HEK293 (cell line): Measurements from ENCODE around the gene C19orf53.

Source experiments
- CTCF ChIA-PET: fragments of 350-600 bp; formaldehyde crosslinking; extraction: SDS; loops from one replicate; lab custom pipeline; 2021; ENCODE audit warnings: antibody characterized with exemption; lab: Yijun Ruan, JAX
- POLR2A ChIA-PET: fragments of 300-600 bp; formaldehyde crosslinking; extraction: SDS; loops from one replicate; lab custom pipeline; 2020; ENCODE audit warnings: antibody characterized with exemption, inconsistent platforms; lab: Yijun Ruan, JAX
- H3K27ac ChIP-seq: fragments of 200-500 bp; sonication (Bioruptor generic); 2 replicates; pipeline ENCODE4 v1.5.1; 2014; ENCODE audit warnings: low read depth, low read length, control low read depth, inconsistent platforms; ENCODE audit errors: extremely low read depth
- H3K36me3 ChIP-seq, 2 experiments: fragments of 200-500 bp in 1 of 2; sonication (Bioruptor generic) in 1 of 2; 1 replicate in 1 of 2; 2 replicates in 1 of 2; pipeline ENCODE4 v1.5.1; 2014 to 2017; ENCODE audit warnings: inconsistent platforms in 2 of 2, low read length in 2 of 2; ENCODE audit not compliant: control insufficient read depth in 2 of 2, insufficient read depth in 1 of 2
- H3K4me1 ChIP-seq: fragments of 200-500 bp; sonication (Bioruptor generic); 2 replicates; pipeline ENCODE4 v1.5.1; 2014; ENCODE audit warnings: mild to moderate bottlenecking, low read length, inconsistent platforms; ENCODE audit not compliant: control insufficient read depth, insufficient read depth
- H3K4me3 ChIP-seq: 2 replicates; pipeline ENCODE4 v1.5.1; 2011; ENCODE audit warnings: low read depth, mild to moderate bottlenecking, control low read depth, low read length, moderate library complexity
- H3K9me3 ChIP-seq: fragments of 200-500 bp; sonication (Bioruptor generic); 2 replicates; pipeline ENCODE4 v1.5.1; 2014; ENCODE audit warnings: low read depth, low read length, inconsistent platforms; ENCODE audit not compliant: control insufficient read depth, insufficient read depth
- EGR2 ChIP-seq: fragments of 450-650 bp; formaldehyde crosslinking; IDR thresholded peaks from 2 replicates; pipeline ENCODE4 v1.5.1; 2016; ENCODE audit warnings: low read depth, missing biosample characterization, missing genetic modification characterization
- GLI2 ChIP-seq: fragments of 450-650 bp; formaldehyde crosslinking; IDR thresholded peaks from 2 replicates; pipeline ENCODE4; 2017; ENCODE audit warnings: missing biosample characterization, missing genetic modification characterization, low read depth, borderline replicate concordance
- SCRT2 ChIP-seq: fragments of 450-650 bp; formaldehyde crosslinking; IDR thresholded peaks from 2 replicates; pipeline ENCODE4 v1.5.1; 2016; ENCODE audit warnings: missing biosample characterization, missing genetic modification characterization
- YY2 ChIP-seq: fragments of 450-650 bp; formaldehyde crosslinking; IDR thresholded peaks from 2 replicates; pipeline ENCODE4 v1.5.1; 2016; ENCODE audit warnings: missing biosample characterization, missing genetic modification characterization
- ZBTB21 ChIP-seq: fragments of 450-650 bp; formaldehyde crosslinking; IDR thresholded peaks from 2 replicates; pipeline ENCODE4 v1.5.1; 2017; ENCODE audit warnings: missing biosample characterization, missing genetic modification characterization
- ZFHX2 ChIP-seq: fragments of 450-650 bp; formaldehyde crosslinking; conservative IDR thresholded peaks from 2 replicates; pipeline ENCODE4 v1.5.1; 2016; ENCODE audit warnings: missing biosample characterization, missing genetic modification characterization
- ZNF121 ChIP-seq: fragments of 450-650 bp; formaldehyde crosslinking; IDR thresholded peaks from 2 replicates; pipeline ENCODE4 v1.5.1; 2016; ENCODE audit warnings: missing biosample characterization, missing genetic modification characterization
- ZNF138 ChIP-seq: fragments of 450-650 bp; formaldehyde crosslinking; IDR thresholded peaks from 2 replicates; pipeline ENCODE4 v1.5.1; 2016; ENCODE audit warnings: missing biosample characterization, missing genetic modification characterization, borderline replicate concordance
- ZNF16 ChIP-seq: fragments of 450-650 bp; formaldehyde crosslinking; IDR thresholded peaks from 2 replicates; pipeline ENCODE4 v1.5.1; 2016; ENCODE audit warnings: low read depth, missing biosample characterization, missing genetic modification characterization
- ZNF175 ChIP-seq: fragments of 450-650 bp; formaldehyde crosslinking; IDR thresholded peaks from 2 replicates; pipeline ENCODE4 v1.5.1; 2016; ENCODE audit warnings: missing biosample characterization, missing genetic modification characterization
- ZNF341 ChIP-seq: fragments of 450-650 bp; formaldehyde crosslinking; IDR thresholded peaks from 2 replicates; pipeline ENCODE4; 2016; ENCODE audit warnings: low read depth, missing biosample characterization, missing genetic modification characterization
- ZNF404 ChIP-seq: fragments of 450-650 bp; formaldehyde crosslinking; IDR thresholded peaks from 2 replicates; pipeline ENCODE4 v1.5.1; 2017; ENCODE audit warnings: missing biosample characterization, missing genetic modification characterization
- ZNF473 ChIP-seq: fragments of 450-650 bp; formaldehyde crosslinking; IDR thresholded peaks from 2 replicates; pipeline ENCODE4 v1.5.1; 2017; ENCODE audit warnings: missing biosample characterization, missing genetic modification characterization
- ZNF624 ChIP-seq: fragments of 450-650 bp; formaldehyde crosslinking; IDR thresholded peaks from 2 replicates; pipeline ENCODE4 v1.5.1; 2017; ENCODE audit warnings: missing biosample characterization, missing genetic modification characterization
- ZNF76 ChIP-seq: fragments of 450-650 bp; formaldehyde crosslinking; IDR thresholded peaks from 2 replicates; pipeline ENCODE4; 2016; ENCODE audit warnings: low read depth, missing biosample characterization, missing genetic modification characterization, borderline replicate concordance
- ZSCAN30 ChIP-seq: fragments of 450-650 bp; IDR thresholded peaks from 2 replicates; pipeline ENCODE4 v1.5.1; 2018; ENCODE audit warnings: missing biosample characterization, mild to moderate bottlenecking, missing genetic modification characterization, moderate library complexity
- TF ChIP-seq, protein P1 (sequence below): fragments of 450-650 bp; formaldehyde crosslinking; IDR thresholded peaks from 2 replicates; pipeline ENCODE4 v1.5.1; 2017; ENCODE audit warnings: missing biosample characterization, missing genetic modification characterization
- TF ChIP-seq, protein P2 (sequence below): fragments of 450-650 bp; formaldehyde crosslinking; IDR thresholded peaks from 2 replicates; pipeline ENCODE4 v1.5.1; 2016; ENCODE audit warnings: missing biosample characterization, missing genetic modification characterization
- TF ChIP-seq, protein P3 (sequence below): fragments of 450-650 bp; formaldehyde crosslinking; IDR thresholded peaks from 2 replicates; pipeline ENCODE4 v1.5.1; 2016; ENCODE audit warnings: missing biosample characterization, missing genetic modification characterization
- TF ChIP-seq, protein P4 (sequence below): fragments of 450-650 bp; formaldehyde crosslinking; IDR thresholded peaks from 2 replicates; pipeline ENCODE4 v1.5.1; 2016; ENCODE audit warnings: missing biosample characterization, missing genetic modification characterization
- TF ChIP-seq, protein P5 (sequence below): fragments of 450-650 bp; formaldehyde crosslinking; IDR thresholded peaks from 2 replicates; pipeline ENCODE4 v1.5.1; 2016; ENCODE audit warnings: missing biosample characterization, missing genetic modification characterization, borderline replicate concordance
- TF ChIP-seq, protein P6 (sequence below): fragments of 450-650 bp; formaldehyde crosslinking; IDR thresholded peaks from 2 replicates; pipeline ENCODE4 v1.5.1; 2016; ENCODE audit warnings: missing biosample characterization, missing genetic modification characterization

C19orf53 gene

DNA sequence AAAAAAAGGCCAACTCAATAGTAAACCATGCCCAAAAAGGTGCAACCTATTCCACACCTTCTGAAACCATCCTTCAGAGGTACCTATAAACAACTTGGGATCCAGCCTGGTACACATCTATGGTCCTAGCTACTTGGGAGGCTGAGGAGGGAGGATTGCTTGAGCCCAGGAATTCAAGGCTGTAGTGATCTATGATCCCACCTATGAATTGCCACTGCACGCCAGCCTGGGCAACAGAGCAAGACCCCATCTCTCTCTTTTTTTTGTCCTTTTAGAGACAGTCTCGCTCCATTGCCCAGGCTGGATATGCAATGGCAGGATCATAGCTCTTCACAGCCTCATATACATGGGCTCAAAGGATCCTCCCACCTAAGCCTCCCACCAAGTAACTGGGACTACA lies 47.0 kb downstream of the C19orf53 start:
- Histone ChIP-seq H3K27ac (no peak overlapping the region), H3K9me3 (no peaks in the 10 kb centered on the region), H3K36me3 (peaks cover 0 to 26% of the 10 kb centered on the region in 2 experiments; a peak in 2 of 3 replicates), H3K4me1 (no peaks in the 10 kb centered on the region), H3K4me3 (no peak overlapping the region)
- TF ChIP-seq, protein P1, sequence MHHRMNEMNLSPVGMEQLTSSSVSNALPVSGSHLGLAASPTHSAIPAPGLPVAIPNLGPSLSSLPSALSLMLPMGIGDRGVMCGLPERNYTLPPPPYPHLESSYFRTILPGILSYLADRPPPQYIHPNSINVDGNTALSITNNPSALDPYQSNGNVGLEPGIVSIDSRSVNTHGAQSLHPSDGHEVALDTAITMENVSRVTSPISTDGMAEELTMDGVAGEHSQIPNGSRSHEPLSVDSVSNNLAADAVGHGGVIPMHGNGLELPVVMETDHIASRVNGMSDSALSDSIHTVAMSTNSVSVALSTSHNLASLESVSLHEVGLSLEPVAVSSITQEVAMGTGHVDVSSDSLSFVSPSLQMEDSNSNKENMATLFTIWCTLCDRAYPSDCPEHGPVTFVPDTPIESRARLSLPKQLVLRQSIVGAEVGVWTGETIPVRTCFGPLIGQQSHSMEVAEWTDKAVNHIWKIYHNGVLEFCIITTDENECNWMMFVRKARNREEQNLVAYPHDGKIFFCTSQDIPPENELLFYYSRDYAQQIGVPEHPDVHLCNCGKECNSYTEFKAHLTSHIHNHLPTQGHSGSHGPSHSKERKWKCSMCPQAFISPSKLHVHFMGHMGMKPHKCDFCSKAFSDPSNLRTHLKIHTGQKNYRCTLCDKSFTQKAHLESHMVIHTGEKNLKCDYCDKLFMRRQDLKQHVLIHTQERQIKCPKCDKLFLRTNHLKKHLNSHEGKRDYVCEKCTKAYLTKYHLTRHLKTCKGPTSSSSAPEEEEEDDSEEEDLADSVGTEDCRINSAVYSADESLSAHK = no peak
- TF ChIP-seq ZNF341 (no peak), ZNF175 (tag by site-specific recombination) (no peak), ZFHX2 (tag by site-specific recombination) (0 out of 2 replicates have a peak, but pooled peaks have one; percentile 6), GLI2 (tag by site-specific recombination) (no peak), ZNF121 (tag by site-specific recombination) (peak; percentile 60; the same call in 1 of the 2 replicates), ZNF76 (tag by site-specific recombination) (no peak), EGR2 (tag by site-specific recombination) (0 out of 2 replicates have a peak, but pooled peaks have one; percentile 27), SCRT2 (no peak), ZNF404 (tag by site-specific recombination) (no peak), YY2 (no peak), ZNF624 (tag by site-specific recombination) (no peak)
- TF ChIP-seq, protein P2, sequence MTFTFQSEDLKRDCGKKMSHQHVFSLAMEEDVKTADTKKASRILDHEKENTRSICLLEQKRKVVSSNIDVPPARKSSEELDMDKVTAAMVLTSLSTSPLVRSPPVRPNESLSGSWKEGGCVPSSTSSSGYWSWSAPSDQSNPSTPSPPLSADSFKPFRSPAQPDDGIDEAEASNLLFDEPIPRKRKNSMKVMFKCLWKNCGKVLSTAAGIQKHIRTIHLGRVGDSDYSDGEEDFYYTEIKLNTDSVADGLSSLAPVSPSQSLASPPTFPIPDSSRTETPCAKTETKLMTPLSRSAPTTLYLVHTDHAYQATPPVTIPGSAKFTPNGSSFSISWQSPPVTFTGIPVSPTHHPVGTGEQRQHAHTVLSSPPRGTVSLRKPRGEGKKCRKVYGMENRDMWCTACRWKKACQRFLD = no peak
- TF ChIP-seq, protein P3, sequence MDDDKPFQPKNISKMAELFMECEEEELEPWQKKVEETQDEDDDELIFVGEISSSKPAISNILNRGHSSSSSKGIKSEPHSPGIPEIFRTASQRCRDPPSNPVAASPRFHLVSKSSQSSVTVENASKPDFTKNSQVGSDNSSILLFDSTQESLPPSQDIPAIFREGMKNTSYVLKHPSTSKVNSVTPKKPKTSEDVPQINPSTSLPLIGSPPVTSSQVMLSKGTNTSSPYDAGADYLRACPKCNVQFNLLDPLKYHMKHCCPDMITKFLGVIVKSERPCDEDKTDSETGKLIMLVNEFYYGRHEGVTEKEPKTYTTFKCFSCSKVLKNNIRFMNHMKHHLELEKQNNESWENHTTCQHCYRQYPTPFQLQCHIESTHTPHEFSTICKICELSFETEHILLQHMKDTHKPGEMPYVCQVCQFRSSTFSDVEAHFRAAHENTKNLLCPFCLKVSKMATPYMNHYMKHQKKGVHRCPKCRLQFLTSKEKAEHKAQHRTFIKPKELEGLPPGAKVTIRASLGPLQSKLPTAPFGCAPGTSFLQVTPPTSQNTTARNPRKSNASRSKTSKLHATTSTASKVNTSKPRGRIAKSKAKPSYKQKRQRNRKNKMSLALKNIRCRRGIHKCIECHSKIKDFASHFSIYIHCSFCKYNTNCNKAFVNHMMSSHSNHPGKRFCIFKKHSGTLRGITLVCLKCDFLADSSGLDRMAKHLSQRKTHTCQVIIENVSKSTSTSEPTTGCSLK (tag by site-specific recombination) = no peak
- POLR2A ChIA-PET = interaction anchor here (0.6 kb wide), 1 partner anchor 23 kb away, joined by 4 read pairs; no protein-coding TSS in a partner anchor
- CTCF ChIA-PET = interaction anchor here (0.8 to 1.6 kb wide), 4 partner anchors 13 to 58 kb away, joined by 4 to 7 read pairs (median 6); no protein-coding TSS in a partner anchor

DNA sequence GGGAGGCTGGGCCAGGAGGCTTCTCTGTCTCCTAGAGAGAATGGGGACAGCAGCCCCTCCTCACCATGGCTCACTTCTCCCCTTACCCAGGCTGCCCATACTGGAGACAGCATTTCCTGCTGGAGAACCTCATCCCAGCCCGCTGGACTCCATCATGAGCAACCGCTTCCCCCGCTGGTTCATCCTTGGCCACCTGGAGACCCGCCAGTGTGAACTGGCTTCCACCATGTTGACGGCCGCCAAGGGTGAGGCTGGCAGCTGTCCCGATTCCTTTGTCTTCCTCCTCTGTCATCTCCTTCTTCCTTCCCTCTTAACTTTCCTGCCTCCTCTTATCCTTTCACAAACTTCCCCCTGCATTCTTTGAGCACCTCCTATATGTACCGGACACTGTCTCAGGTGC lies 49.0 kb downstream of the C19orf53 start:
- TF ChIP-seq ZNF16 (no peak), ZNF138 (tag by site-specific recombination) (no peak), ZBTB21 (tag by site-specific recombination) (no peak), ZSCAN30 (tag by site-specific recombination) (no peak), ZNF473 (tag by site-specific recombination) (no peak)
- TF ChIP-seq, protein P4, sequence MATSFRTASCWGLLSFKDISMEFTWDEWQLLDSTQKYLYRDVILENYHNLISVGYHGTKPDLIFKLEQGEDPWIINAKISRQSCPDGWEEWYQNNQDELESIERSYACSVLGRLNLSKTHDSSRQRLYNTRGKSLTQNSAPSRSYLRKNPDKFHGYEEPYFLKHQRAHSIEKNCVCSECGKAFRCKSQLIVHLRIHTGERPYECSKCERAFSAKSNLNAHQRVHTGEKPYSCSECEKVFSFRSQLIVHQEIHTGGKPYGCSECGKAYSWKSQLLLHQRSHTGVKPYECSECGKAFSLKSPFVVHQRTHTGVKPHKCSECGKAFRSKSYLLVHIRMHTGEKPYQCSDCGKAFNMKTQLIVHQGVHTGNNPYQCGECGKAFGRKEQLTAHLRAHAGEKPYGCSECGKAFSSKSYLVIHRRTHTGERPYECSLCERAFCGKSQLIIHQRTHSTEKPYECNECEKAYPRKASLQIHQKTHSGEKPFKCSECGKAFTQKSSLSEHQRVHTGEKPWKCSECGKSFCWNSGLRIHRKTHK (tag by site-specific recombination) = no peak
- TF ChIP-seq, protein P5, sequence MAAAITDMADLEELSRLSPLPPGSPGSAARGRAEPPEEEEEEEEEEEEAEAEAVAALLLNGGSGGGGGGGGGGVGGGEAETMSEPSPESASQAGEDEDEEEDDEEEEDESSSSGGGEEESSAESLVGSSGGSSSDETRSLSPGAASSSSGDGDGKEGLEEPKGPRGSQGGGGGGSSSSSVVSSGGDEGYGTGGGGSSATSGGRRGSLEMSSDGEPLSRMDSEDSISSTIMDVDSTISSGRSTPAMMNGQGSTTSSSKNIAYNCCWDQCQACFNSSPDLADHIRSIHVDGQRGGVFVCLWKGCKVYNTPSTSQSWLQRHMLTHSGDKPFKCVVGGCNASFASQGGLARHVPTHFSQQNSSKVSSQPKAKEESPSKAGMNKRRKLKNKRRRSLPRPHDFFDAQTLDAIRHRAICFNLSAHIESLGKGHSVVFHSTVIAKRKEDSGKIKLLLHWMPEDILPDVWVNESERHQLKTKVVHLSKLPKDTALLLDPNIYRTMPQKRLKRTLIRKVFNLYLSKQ (tag by site-specific recombination) = no peak
- TF ChIP-seq, protein P6, sequence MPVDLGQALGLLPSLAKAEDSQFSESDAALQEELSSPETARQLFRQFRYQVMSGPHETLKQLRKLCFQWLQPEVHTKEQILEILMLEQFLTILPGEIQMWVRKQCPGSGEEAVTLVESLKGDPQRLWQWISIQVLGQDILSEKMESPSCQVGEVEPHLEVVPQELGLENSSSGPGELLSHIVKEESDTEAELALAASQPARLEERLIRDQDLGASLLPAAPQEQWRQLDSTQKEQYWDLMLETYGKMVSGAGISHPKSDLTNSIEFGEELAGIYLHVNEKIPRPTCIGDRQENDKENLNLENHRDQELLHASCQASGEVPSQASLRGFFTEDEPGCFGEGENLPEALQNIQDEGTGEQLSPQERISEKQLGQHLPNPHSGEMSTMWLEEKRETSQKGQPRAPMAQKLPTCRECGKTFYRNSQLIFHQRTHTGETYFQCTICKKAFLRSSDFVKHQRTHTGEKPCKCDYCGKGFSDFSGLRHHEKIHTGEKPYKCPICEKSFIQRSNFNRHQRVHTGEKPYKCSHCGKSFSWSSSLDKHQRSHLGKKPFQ (tag by site-specific recombination) = peak; percentile 85
- Histone ChIP-seq H3K27ac (no peak overlapping the region), H3K9me3 (no peaks in the 10 kb centered on the region), H3K36me3 (peaks cover 0 to 14% of the 10 kb centered on the region in 2 experiments; a peak in 2 of 3 replicates), H3K4me1 (no peaks in the 10 kb centered on the region), H3K4me3 (no peak overlapping the region)
- POLR2A ChIA-PET = no interaction called here
- CTCF ChIA-PET = interaction anchor here (0.6 kb wide), 1 partner anchor 40 kb away, joined by 4 read pairs; no protein-coding TSS in a partner anchor
